ENCODE results near the gene KRT77.

Gene KRT77

GRCh38 chr12:52655720-52656124 is 47.6 kb downstream of the KRT77 start:
- no peak for DNase-seq (ENCODE audit: low read depth)

- no peak for DNase-seq (ENCODE audit: low read depth)
Observed at GRCh38 chr12:52655251-52655650, 48.1 kb downstream of the KRT77 start.

- DNase-seq (ENCODE audit: low read depth) = no peak
Observed at GRCh38 chr12:52651726-52652261, 51.5 kb downstream of the KRT77 start, which contains the start of gene KRT2. Gene KRT2, minus strand, starts transcription at chr12:52652211. Its CDS starts 69 bp downstream, at chr12:52652142.

GRCh38 chr12:52650520-52651081 is 52.7 kb downstream of the KRT77 start:
- no peak for DNase-seq (ENCODE audit: low read depth)

- no peak for DNase-seq (ENCODE audit: low read depth)
Observed at GRCh38 chr12:52649066-52649465, 54.3 kb downstream of the KRT77 start.

- DNase-seq (ENCODE audit: low read depth) = no peak
Observed at GRCh38 chr12:52648012-52648550, 55.2 kb downstream of the KRT77 start.

GRCh38 chr12:52647601-52648000 is 55.7 kb downstream of the KRT77 start:
- no peak for DNase-seq (ENCODE audit: low read depth)

- DNase-seq (ENCODE audit: low read depth) = no peak
Observed at GRCh38 chr12:52646613-52647012, 56.7 kb downstream of the KRT77 start.

- no peak for DNase-seq (ENCODE audit: low read depth)
Observed at GRCh38 chr12:52645982-52646381, 57.3 kb downstream of the KRT77 start.

GRCh38 chr12:52645120-52645761 is 58.1 kb downstream of the KRT77 start:
- no peak for DNase-seq (ENCODE audit: low read depth)

GRCh38 chr12:52644078-52644415 is 59.3 kb downstream of the KRT77 start:
- DNase-seq (ENCODE audit: low read depth) = no peak

- no peak for DNase-seq (ENCODE audit: low read depth)
Observed at GRCh38 chr12:52643233-52644077, 59.9 kb downstream of the KRT77 start.

- DNase-seq (ENCODE audit: low read depth) = no peak
Observed at GRCh38 chr12:52641468-52641867, 61.9 kb downstream of the KRT77 start.
